CD4-positive, alpha-beta T cell (primary cell): ENCODE results near the gene ASB3. TPM values are rescaled to one million over a fixed set of nuclear protein-coding genes. Genes with fewer than 3 reads are reported as not detected.
"Not testable (repeated sequence)": the region's sequence is repeated elsewhere in the genome, so short reads cannot be mapped to it uniquely, and the experiment has no call there.

ENCODE experiments used
- ATAC-seq: fragments of 200-7000 bp; cut with Tn5 transposase; one replicate; pipeline ENCODE4 v1.10.0; 2022; ENCODE audit warnings: mild to moderate bottlenecking; ENCODE audit not compliant: poor library complexity
- CTCF ChIA-PET: fragments of 350-600 bp; sonication (Branson Sonifier 250); formaldehyde crosslinking; loops from one replicate; lab custom pipeline; 2021; ENCODE audit warnings: antibody characterized with exemption, inconsistent platforms; lab: Charles Lee
- POLR2A ChIA-PET: fragments of 350-600 bp; sonication (Branson Sonifier 250); formaldehyde crosslinking; loops from one replicate; lab custom pipeline; 2021; ENCODE audit warnings: antibody characterized with exemption, inconsistent platforms; lab: Charles Lee
- DNase-seq, 14 experiments: peaks; one replicate each; pipeline ENCODE4 v3.0.0-alpha.2; 2013 to 2020; ENCODE audit warnings: mixed read lengths in 2 of 14
- H3K27ac ChIP-seq, 2 donors: one replicate each; pipeline versions ENCODE4 v1.5.1 to v1.7.0; 2013; ENCODE audit warnings: low read length in 2 of 2, low read depth in 1 of 2, mild to moderate bottlenecking in 1 of 2
- H3K27me3 ChIP-seq, 2 experiments: 1 replicate in 1 of 2; 2 replicates in 1 of 2; pipeline versions ENCODE4 v1.6.1 to v1.7.0; 2013; ENCODE audit warnings: low read length in 2 of 2, control low read depth in 1 of 2, mild to moderate bottlenecking in 1 of 2, moderate library complexity in 1 of 2; ENCODE audit not compliant: insufficient read depth in 2 of 2, control insufficient read depth in 1 of 2
- H3K36me3 ChIP-seq: one replicate; pipeline ENCODE4 v1.6.1; 2013; ENCODE audit warnings: low read length, control low read depth; ENCODE audit not compliant: insufficient read depth
- H3K4me1 ChIP-seq: one replicate; pipeline ENCODE4 v1.6.1; 2013; ENCODE audit warnings: low read length, control low read depth; ENCODE audit not compliant: insufficient read depth
- H3K4me3 ChIP-seq: one replicate; pipeline ENCODE4 v1.5.1; 2013; ENCODE audit warnings: mild to moderate bottlenecking, low read length, moderate library complexity
- H3K9me3 ChIP-seq, 2 experiments: 1 replicate in 1 of 2; 2 replicates in 1 of 2; pipeline versions ENCODE4 v1.6.1 to v1.7.0; 2013; ENCODE audit warnings: low read length in 2 of 2, mild to moderate bottlenecking in 2 of 2, control low read depth in 1 of 2, moderate library complexity in 1 of 2; ENCODE audit not compliant: control insufficient read depth in 1 of 2, insufficient read depth in 1 of 2
- H3K27ac Mint-ChIP-seq: one replicate; pipeline ENCODE4 v1.8.0; 2020; ENCODE audit warnings: mixed read lengths
- H3K27me3 Mint-ChIP-seq: one replicate; pipeline ENCODE4 v1.8.0; 2021; ENCODE audit warnings: mixed read lengths
- H3K36me3 Mint-ChIP-seq: one replicate; pipeline ENCODE4 v1.8.0; 2021; ENCODE audit warnings: low read depth, mixed read lengths
- H3K4me1 Mint-ChIP-seq: one replicate; pipeline ENCODE4 v1.8.0; 2021; ENCODE audit warnings: low read depth, mixed read lengths
- H3K4me3 Mint-ChIP-seq: one replicate; pipeline ENCODE4 v1.8.0; 2020; ENCODE audit warnings: mild to moderate bottlenecking, mixed read lengths
- H3K9me3 Mint-ChIP-seq: one replicate; pipeline ENCODE4 v1.8.0; 2020; ENCODE audit warnings: mixed read lengths
- intact Hi-C, 2 experiments: fragments of 100-400 bp; cut with DNase I in 1 of 2; cut with micrococcal nuclease in 1 of 2; formaldehyde crosslinking; loops; one replicate each; pipeline versions ENCODE4 v1.15.1 to v1.9.0; 2023 to 2025; cut with DNase I, micrococcal nuclease
- total RNA-seq, 174 experiments: library from RNA in 2 of 174; stranded (reverse) in 2 of 174; gene quantifications; one replicate each; pipeline ENCODE4 v1.2.3 and lab custom pipeline; 2021 to 2026
- TF ChIP-seq, protein P1 (sequence below): fragments of 200-600 bp; IDR thresholded peaks from one replicate; pipeline ENCODE4 v1.8.0; 2022; ENCODE audit warnings: antibody characterized with exemption, mild to moderate bottlenecking

Gene ASB3
- total RNA-seq, 2 experiments from 2014 or later = 31.0 to 34.3 TPM

DNA sequence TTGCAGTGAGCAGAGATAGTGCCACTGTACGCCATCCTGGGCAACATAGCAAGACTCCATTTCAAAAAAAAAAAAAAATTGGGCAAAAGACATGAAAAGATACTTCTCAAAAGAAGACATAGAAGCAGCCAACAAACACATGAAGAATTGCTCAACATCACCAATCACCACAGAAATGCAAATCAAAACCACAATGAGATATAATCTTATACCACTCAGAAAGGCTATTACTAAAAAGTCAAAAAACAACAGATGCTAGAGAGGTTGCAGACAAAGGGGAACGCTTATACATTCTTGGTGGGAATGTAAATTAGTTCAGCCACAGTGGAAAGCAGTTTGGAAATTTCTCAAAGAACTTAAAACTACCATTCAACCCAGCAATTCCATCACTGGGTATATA, 62.2 kb downstream of the ASB3 start:
- CTCF ChIA-PET = no interaction called here
- Histone ChIP-seq H3K27me3 (no peaks in the 10 kb centered on the region), H3K4me1 (no peaks in the 10 kb centered on the region), H3K9me3 (no peaks in the 10 kb centered on the region), H3K36me3 (peaks cover 6% of the 10 kb centered on the region), H3K27ac (no peak overlapping the region), H3K4me3 (no peak overlapping the region)
- H3K4me1 Mint-ChIP-seq = peaks cover 42% of the 10 kb centered on the region
- ATAC-seq (no peak), DNase-seq (no peak)
- TF ChIP-seq, protein P1, sequence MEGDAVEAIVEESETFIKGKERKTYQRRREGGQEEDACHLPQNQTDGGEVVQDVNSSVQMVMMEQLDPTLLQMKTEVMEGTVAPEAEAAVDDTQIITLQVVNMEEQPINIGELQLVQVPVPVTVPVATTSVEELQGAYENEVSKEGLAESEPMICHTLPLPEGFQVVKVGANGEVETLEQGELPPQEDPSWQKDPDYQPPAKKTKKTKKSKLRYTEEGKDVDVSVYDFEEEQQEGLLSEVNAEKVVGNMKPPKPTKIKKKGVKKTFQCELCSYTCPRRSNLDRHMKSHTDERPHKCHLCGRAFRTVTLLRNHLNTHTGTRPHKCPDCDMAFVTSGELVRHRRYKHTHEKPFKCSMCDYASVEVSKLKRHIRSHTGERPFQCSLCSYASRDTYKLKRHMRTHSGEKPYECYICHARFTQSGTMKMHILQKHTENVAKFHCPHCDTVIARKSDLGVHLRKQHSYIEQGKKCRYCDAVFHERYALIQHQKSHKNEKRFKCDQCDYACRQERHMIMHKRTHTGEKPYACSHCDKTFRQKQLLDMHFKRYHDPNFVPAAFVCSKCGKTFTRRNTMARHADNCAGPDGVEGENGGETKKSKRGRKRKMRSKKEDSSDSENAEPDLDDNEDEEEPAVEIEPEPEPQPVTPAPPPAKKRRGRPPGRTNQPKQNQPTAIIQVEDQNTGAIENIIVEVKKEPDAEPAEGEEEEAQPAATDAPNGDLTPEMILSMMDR = no peak
- H3K27ac Mint-ChIP-seq = no peak overlapping the region
- H3K36me3 Mint-ChIP-seq = peaks cover 86% of the 10 kb centered on the region
- no peaks in the 10 kb centered on the region for H3K27me3 Mint-ChIP-seq
- H3K4me3 Mint-ChIP-seq = no peak overlapping the region
- POLR2A ChIA-PET = no interaction called here
- intact Hi-C loops = no loop called here
- peaks cover 1% of the 10 kb centered on the region for H3K9me3 Mint-ChIP-seq

DNA sequence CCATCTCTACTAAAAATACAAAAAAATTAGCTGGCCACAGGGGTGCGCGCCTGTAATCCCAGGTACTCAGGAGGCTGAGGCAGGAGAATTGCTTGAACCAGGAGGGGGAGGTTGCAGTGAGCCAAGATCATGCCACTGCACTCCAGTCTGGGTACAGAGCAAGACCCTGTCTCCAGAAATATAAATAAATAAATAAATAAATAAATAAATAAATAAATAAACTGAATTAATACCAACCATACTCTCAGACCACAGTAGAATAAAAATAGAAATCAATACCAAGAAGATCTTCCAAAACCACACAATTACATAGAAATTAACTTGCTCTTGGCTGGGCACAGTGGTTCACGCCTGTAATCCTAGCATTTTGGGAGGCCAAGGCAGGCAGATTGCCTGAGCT, 65.8 kb downstream of the ASB3 start:
- H3K27ac Mint-ChIP-seq, H3K4me3 Mint-ChIP-seq, POLR2A ChIA-PET, H3K4me3 ChIP-seq, DNase-seq, H3K9me3 ChIP-seq, ATAC-seq, H3K27ac ChIP-seq, intact Hi-C loops, H3K27me3 ChIP-seq, H3K9me3 Mint-ChIP-seq, H3K27me3 Mint-ChIP-seq, H3K36me3 ChIP-seq, H3K4me1 ChIP-seq: not testable (repeated sequence)
- peaks cover 86% of the 10 kb centered on the region for H3K36me3 Mint-ChIP-seq
- H3K4me1 Mint-ChIP-seq = peaks cover 52% of the 10 kb centered on the region
- CTCF ChIA-PET = interaction anchor here (0.7 kb wide), 1 partner anchor 20 kb away, joined by 4 read pairs; no protein-coding TSS in a partner anchor

DNA sequence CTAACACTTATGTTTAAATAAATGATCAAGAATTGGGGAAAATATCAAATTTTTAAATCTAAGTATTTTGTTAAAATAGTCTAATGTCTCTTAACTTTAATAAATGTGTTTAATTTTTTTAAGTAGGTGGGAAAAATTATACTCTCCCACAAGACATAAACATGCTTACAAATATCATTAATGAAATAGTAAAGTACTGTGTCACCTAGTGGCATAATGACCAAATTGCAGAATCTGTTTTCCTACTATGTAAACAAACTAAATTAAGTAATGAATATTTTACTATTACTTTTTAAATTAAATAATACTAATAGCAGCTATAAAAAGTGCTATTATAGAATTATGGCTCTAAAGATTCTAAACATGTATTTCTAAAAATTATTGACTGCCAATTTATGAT, 71.2 kb downstream of the ASB3 start:
- TF ChIP-seq, protein P1 = no peak
- Mint-ChIP-seq H3K4me1 (peaks cover 17% of the 10 kb centered on the region), H3K27me3 (no peaks in the 10 kb centered on the region), H3K9me3 (peaks cover 9% of the 10 kb centered on the region), H3K27ac (no peak overlapping the region), H3K36me3 (peaks cover 86% of the 10 kb centered on the region), H3K4me3 (no peak overlapping the region)
- peaks cover 26% of the 10 kb centered on the region for H3K36me3 ChIP-seq
- ChIA-PET POLR2A (no interaction called here), CTCF (no interaction called here)
- no peak for ATAC-seq
- no peak overlapping the region for H3K27ac ChIP-seq
- H3K4me1 ChIP-seq = no peaks in the 10 kb centered on the region
- no peak for DNase-seq
- H3K4me3 ChIP-seq = no peak overlapping the region
- peaks cover 0 to 10% of the 10 kb centered on the region in 2 experiments for H3K9me3 ChIP-seq
- H3K27me3 ChIP-seq = no peaks in the 10 kb centered on the region
- intact Hi-C loops = no loop called here

DNA sequence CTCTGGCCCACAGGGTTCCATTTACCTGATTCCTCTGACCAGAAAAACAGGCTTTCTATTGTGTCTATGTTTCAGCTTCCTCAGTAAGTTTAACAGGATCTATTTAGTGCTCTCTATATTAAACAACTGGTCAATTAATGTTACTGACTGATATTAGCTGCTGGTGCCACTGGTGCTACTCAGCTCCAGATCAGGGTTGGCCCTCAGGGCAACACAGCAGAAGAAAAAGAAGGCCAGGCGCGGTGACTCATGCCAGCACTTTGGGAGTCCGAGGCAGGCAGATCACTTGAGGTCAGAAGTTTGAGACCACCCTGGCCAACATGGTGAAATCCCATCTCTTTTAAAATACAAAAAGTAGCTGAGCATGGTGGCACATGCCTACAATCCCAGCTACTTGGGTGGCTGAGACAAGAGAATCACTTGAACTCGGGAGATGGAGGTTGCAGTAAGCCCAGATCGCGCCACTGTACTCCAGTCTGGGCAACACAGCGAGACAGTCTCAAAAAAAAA, 75.4 kb downstream of the ASB3 start:
- POLR2A ChIA-PET = no interaction called here
- Histone ChIP-seq H3K27ac (no peak overlapping the region), H3K4me1 (no peaks in the 10 kb centered on the region), H3K9me3 (peaks cover 7 to 11% of the 10 kb centered on the region in 2 experiments), H3K27me3 (no peaks in the 10 kb centered on the region), H3K4me3 (no peak overlapping the region), H3K36me3 (peaks cover 56% of the 10 kb centered on the region)
- Mint-ChIP-seq H3K27ac (no peak overlapping the region), H3K9me3 (peaks cover 13% of the 10 kb centered on the region), H3K27me3 (no peaks in the 10 kb centered on the region), H3K4me1 (no peaks in the 10 kb centered on the region), H3K4me3 (no peak overlapping the region), H3K36me3 (peaks cover 90% of the 10 kb centered on the region)
- intact Hi-C loops = no loop called here
- ATAC-seq (no peak), DNase-seq (no peak)
- CTCF ChIA-PET = no interaction called here
- TF ChIP-seq, protein P1 = no peak
